ENCODE data around the gene PRCC. TPM values are rescaled to one million over a fixed set of nuclear protein-coding genes. Genes with fewer than 3 reads are reported as not detected.

PRCC gene
- total and polyA plus RNA-seq, 2 of the 13 experiments (the other 11 are each of a cell fraction or from before 2014, with no cell fraction given), result 24.2 to 40.5 TPM

DNA sequence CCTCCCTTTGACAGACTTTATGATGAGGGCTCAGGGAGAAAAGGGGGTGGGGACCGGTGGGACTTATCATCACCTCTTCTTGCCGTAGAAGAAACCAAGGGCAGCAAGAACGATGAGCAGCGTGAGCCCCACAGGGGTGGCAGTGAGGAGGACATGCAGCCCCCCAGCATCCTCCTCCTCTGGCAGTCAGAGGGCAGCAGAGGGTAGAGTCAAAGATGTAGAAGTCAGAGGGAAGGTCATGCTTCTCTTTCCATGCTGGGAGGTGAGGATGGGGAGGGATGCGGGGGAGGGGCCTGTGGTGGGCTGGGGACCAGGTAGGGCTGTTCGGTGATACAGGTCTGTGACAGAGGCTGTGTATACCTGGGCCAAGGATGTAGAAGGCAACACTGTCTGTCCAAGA lies 76.8 kb downstream of the PRCC start:
- no TSS peak for BruUV-seq (replicated peaks)
- Histone ChIP-seq H3K4me3 (replicated peaks in 1 of 3; ENCODE audit: insufficient read depth in 1 of 3, low read depth in 2 of 3, low read length in 3 of 3) (no peak overlapping the region), H4K20me1 (ENCODE audit: insufficient read depth, low read length) (0 out of 2 replicates have a peak, but pooled peaks cover 3% of the 10 kb centered on the region), H3K36me3 (replicated peaks in 1 of 2; ENCODE audit: control insufficient read depth in 1 of 2, insufficient read depth in 2 of 2, low read length in 2 of 2) (no peaks in the 10 kb centered on the region), H3K9ac (ENCODE audit: insufficient read depth, low read depth, low read length) (no peak overlapping the region), H3K27ac (ENCODE audit: extremely low read length, insufficient read depth, low read length) (no peak overlapping the region), H3K27me3 (ENCODE audit: control insufficient read depth in 1 of 2, insufficient read depth in 2 of 2, low read length in 2 of 2) (peaks cover 5 to 53% of the 10 kb centered on the region in 2 experiments; a peak in 3 of 5 replicates), H3K4me1 (ENCODE audit: insufficient read depth, low read length) (no peaks in the 10 kb centered on the region), H2AFZ (ENCODE audit: low read length) (no peak overlapping the region), H3K9me3 (ENCODE audit: low read length) (no peaks in the 10 kb centered on the region), H3K4me2 (ENCODE audit: low read depth, low read length) (no peak overlapping the region), H3K79me2 (ENCODE audit: insufficient read depth, low read length) (no peaks in the 10 kb centered on the region)
- in situ Hi-C loops (cut with HindIII; ENCODE audit: extremely low pct_ligation_motif_present, low pct_unique_long_range_greater_than_20kb), result no loop called here
- ATAC-seq (no peak), FAIRE-seq (no peak), DNase-seq (ENCODE audit: low spot score) (no peak)
- 29% methylated on average over 4 of the region's 6 CpGs for WGBS (ENCODE audit: low lambda C conversion rate)
- CTCF ChIA-PET (ENCODE audit: low intra/inter-chr PET ratio, low total read pairs), result no interaction called here
- POLR2A ChIA-PET, result no interaction called here
- TF ChIP-seq KLF6 (CRISPR knock-in tag; IDR thresholded peaks at IDR 0.05) (no peak), ZNF7 (CRISPR knock-in tag; IDR thresholded peaks at IDR 0.05) (no peak), RFX1 (IDR thresholded peaks at IDR 0.05) (no peak), KMT2A (CRISPR knock-in tag; IDR thresholded peaks at IDR 0.05) (no peak), NFKB2 (CRISPR knock-in tag; IDR thresholded peaks at IDR 0.05; ENCODE audit: borderline replicate concordance) (no peak), ARNTL (CRISPR knock-in tag; IDR thresholded peaks at IDR 0.05) (no peak)
- TF ChIP-seq, protein P1, sequence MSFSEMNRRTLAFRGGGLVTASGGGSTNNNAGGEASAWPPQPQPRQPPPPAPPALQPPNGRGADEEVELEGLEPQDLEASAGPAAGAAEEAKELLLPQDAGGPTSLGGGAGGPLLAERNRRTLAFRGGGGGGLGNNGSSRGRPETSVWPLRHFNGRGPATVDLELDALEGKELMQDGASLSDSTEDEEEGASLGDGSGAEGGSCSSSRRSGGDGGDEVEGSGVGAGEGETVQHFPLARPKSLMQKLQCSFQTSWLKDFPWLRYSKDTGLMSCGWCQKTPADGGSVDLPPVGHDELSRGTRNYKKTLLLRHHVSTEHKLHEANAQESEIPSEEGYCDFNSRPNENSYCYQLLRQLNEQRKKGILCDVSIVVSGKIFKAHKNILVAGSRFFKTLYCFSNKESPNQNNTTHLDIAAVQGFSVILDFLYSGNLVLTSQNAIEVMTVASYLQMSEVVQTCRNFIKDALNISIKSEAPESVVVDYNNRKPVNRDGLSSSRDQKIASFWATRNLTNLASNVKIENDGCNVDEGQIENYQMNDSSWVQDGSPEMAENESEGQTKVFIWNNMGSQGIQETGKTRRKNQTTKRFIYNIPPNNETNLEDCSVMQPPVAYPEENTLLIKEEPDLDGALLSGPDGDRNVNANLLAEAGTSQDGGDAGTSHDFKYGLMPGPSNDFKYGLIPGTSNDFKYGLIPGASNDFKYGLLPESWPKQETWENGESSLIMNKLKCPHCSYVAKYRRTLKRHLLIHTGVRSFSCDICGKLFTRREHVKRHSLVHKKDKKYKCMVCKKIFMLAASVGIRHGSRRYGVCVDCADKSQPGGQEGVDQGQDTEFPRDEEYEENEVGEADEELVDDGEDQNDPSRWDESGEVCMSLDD (CRISPR knock-in tag; IDR thresholded peaks at IDR 0.05; ENCODE audit: borderline replicate concordance), result no peak
- intact Hi-C loops (cut with micrococcal nuclease; ENCODE audit: unreplicated experiment), result no loop called here

DNA sequence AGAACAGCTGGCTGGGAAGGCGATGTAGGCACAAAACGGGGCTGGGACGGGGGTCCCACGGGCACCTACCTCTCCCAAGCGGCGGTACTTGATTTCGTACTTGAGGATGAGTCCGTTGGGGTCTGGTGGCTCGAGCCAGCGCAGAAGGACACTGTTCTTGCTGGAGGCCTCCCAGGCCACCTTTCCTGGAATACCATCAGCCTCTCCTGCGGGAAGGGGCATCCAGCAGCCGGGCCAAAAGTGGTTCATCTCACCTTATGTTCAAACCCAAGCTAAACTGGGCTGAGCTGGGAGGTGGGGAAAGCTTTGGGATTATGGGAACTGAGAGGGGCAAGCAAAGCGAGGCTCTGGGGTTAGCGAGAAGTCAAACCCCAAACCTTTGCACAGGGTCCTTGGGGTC lies 77.3 kb downstream of the PRCC start:
- Histone ChIP-seq H2AFZ (ENCODE audit: low read length) (no peak overlapping the region), H3K79me2 (ENCODE audit: insufficient read depth, low read length) (no peaks in the 10 kb centered on the region), H3K4me3 (replicated peaks in 1 of 3; ENCODE audit: insufficient read depth in 1 of 3, low read depth in 2 of 3, low read length in 3 of 3) (no peak overlapping the region), H4K20me1 (ENCODE audit: insufficient read depth, low read length) (no peaks in the 10 kb centered on the region), H3K36me3 (replicated peaks in 1 of 2; ENCODE audit: control insufficient read depth in 1 of 2, insufficient read depth in 2 of 2, low read length in 2 of 2) (no peaks in the 10 kb centered on the region), H3K27me3 (ENCODE audit: control insufficient read depth in 1 of 2, insufficient read depth in 2 of 2, low read length in 2 of 2) (peaks cover 5 to 53% of the 10 kb centered on the region in 2 experiments; a peak in 3 of 5 replicates), H3K9ac (ENCODE audit: insufficient read depth, low read depth, low read length) (no peak overlapping the region), H3K27ac (ENCODE audit: extremely low read length, insufficient read depth, low read length) (no peak overlapping the region), H3K4me2 (ENCODE audit: low read depth, low read length) (no peak overlapping the region), H3K9me3 (ENCODE audit: low read length) (no peaks in the 10 kb centered on the region), H3K4me1 (ENCODE audit: insufficient read depth, low read length) (no peaks in the 10 kb centered on the region)
- no peak for ATAC-seq
- no TSS peak for BruUV-seq (replicated peaks)
- intact Hi-C loops (cut with micrococcal nuclease; ENCODE audit: unreplicated experiment), result no loop called here
- in situ Hi-C loops (cut with HindIII; ENCODE audit: extremely low pct_ligation_motif_present, low pct_unique_long_range_greater_than_20kb), result no loop called here
- no peak for FAIRE-seq
- POLR2A ChIA-PET, result no interaction called here
- 30% methylated on average over 12 of the region's 14 CpGs for WGBS (ENCODE audit: low lambda C conversion rate)
- DNase-seq (ENCODE audit: low spot score), result no peak
- CTCF ChIA-PET (ENCODE audit: low intra/inter-chr PET ratio, low total read pairs), result no interaction called here
- TF ChIP-seq, protein P2, sequence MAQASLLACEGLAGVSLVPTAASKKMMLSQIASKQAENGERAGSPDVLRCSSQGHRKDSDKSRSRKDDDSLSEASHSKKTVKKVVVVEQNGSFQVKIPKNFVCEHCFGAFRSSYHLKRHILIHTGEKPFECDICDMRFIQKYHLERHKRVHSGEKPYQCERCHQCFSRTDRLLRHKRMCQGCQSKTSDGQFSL (CRISPR knock-in tag; IDR thresholded peaks at IDR 0.05), result no peak
- TF ChIP-seq, protein P3, sequence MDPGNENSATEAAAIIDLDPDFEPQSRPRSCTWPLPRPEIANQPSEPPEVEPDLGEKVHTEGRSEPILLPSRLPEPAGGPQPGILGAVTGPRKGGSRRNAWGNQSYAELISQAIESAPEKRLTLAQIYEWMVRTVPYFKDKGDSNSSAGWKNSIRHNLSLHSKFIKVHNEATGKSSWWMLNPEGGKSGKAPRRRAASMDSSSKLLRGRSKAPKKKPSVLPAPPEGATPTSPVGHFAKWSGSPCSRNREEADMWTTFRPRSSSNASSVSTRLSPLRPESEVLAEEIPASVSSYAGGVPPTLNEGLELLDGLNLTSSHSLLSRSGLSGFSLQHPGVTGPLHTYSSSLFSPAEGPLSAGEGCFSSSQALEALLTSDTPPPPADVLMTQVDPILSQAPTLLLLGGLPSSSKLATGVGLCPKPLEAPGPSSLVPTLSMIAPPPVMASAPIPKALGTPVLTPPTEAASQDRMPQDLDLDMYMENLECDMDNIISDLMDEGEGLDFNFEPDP (CRISPR knock-in tag; conservative IDR thresholded peaks at IDR 0.05), result no peak
- TF ChIP-seq PRMT3 (CRISPR knock-in tag; IDR thresholded peaks at IDR 0.05; ENCODE audit: borderline replicate concordance, low read depth), result no peak
- TF ChIP-seq ZNF232 (CRISPR knock-in tag; IDR thresholded peaks at IDR 0.05; ENCODE audit: borderline replicate concordance), result no peak
- TF ChIP-seq ZFP90 (CRISPR knock-in tag; IDR thresholded peaks at IDR 0.05; ENCODE audit: borderline replicate concordance), result no peak
- TF ChIP-seq ZNF841 (CRISPR knock-in tag; IDR thresholded peaks at IDR 0.05; ENCODE audit: borderline replicate concordance), result no peak
- no peak for TF ChIP-seq HDAC1 (CRISPR knock-in tag; IDR thresholded peaks at IDR 0.05)
- no peak for TF ChIP-seq KDM6A (CRISPR knock-in tag; IDR thresholded peaks at IDR 0.05; ENCODE audit: low read depth)
- TF ChIP-seq TARDBP (CRISPR knock-in tag; IDR thresholded peaks at IDR 0.05), result no peak
- no peak for TF ChIP-seq ZNF317 (CRISPR knock-in tag; IDR thresholded peaks at IDR 0.05)
